Right cardiac atrium (tissue), 5 donors: ENCODE data around the gene SLC43A1. TPM values are rescaled to one million over a fixed set of nuclear protein-coding genes. Genes with fewer than 3 reads are reported as not detected.

Experiments used
- ATAC-seq, 2 donors: fragments of 200-7000 bp; cut with Tn5 transposase; one replicate each; pipeline versions ENCODE4 v1.8.0 to v1.9.1; 2020; ENCODE audit warnings: moderate library complexity in 2 of 2, mild to moderate bottlenecking in 1 of 2
- DNase-seq, 3 donors: peaks; one replicate each; pipeline ENCODE4 v3.0.0-alpha.2; 2020
- H3K27ac ChIP-seq: one replicate; pipeline ENCODE4 v1.5.1; 2013; ENCODE audit warnings: mild to moderate bottlenecking, low read length, control low read depth, moderate library complexity
- H3K27me3 ChIP-seq: one replicate; pipeline ENCODE4 v1.6.1; 2013; ENCODE audit not compliant: control insufficient read depth, insufficient read depth
- H3K4me1 ChIP-seq: one replicate; pipeline ENCODE4 v1.6.1; 2013; ENCODE audit warnings: low read length; ENCODE audit not compliant: control insufficient read depth, insufficient read depth
- H3K4me3 ChIP-seq: one replicate; pipeline ENCODE4 v1.5.1; 2013; ENCODE audit warnings: low read length, control low read depth
- H3K9me3 ChIP-seq: one replicate; pipeline ENCODE4 v1.6.1; 2013; ENCODE audit warnings: low read length; ENCODE audit not compliant: control insufficient read depth
- WGBS: extraction: QIAGEN DNeasy Blood & Tissue Kit; methylation state at CpG from one replicate; pipeline ENCODE4 v1.1.7; 2013; 5-methylcytosine and 5-hydroxymethylcytosine counted together
- intact Hi-C, 4 donors: fragments of 100-400 bp; cut with DNase I; formaldehyde crosslinking; loops; one replicate each; pipeline versions ENCODE4 v1.11.0 to v1.14.0; 2022 to 2023
- polyA plus RNA-seq: library from polyadenylated mRNA; stranded (reverse); fragments of 200-250 nt; gene quantifications from one replicate; pipeline ENCODE4 v1.2.3, GENCODE V29; 2013
- total RNA-seq, 4 donors: library from RNA; stranded (reverse); fragmentation: NEBNext Ultra II Directional; extraction: Animal tissue kit (Norgen Biotek cat#: 25700); gene quantifications; one replicate each; pipeline ENCODE4 v1.2.1, GENCODE V29; 2021
- donor health status: healthy with polysubstance abuse.
- donor health status: DM: no; HTN: yes; CAD: no.
- donor health status: DM: no; HTN: no; CAD: no.
- donor health status: DM: no; HTN: yes; CAD: no; lungs with severe emphysema.
- donor health status: DM: yes; HTN: yes; CAD: no.

SLC43A1 gene
- total and polyA plus RNA-seq, 5 donors: 3.4 to 10.0 (median 8.6) TPM

GRCh38 chr11:57438345-57439285 is 76.9 kb downstream of the SLC43A1 start:
- no peak for ATAC-seq

GRCh38 chr11:57436031-57436430 is 79.5 kb downstream of the SLC43A1 start:
- Histone ChIP-seq H3K9me3 (no peaks in the 10 kb centered on the region), H3K4me1 (no peaks in the 10 kb centered on the region), H3K27ac (no peak overlapping the region), H3K27me3 (no peaks in the 10 kb centered on the region), H3K4me3 (no peak overlapping the region)
- no peak for ATAC-seq
- no peak for DNase-seq
- intact Hi-C loops: no loop called here
- WGBS: 87% methylated on average over 7 of the region's 7 CpGs

More at GRCh38 chr11:57438345-57439285, 76.9 kb downstream of the SLC43A1 start:
- no peak for DNase-seq
- H3K27ac ChIP-seq: no peak overlapping the region
- H3K4me1 ChIP-seq: no peaks in the 10 kb centered on the region
- no peaks in the 10 kb centered on the region for H3K9me3 ChIP-seq
- intact Hi-C loops: no loop called here
- H3K4me3 ChIP-seq: no peak overlapping the region
- H3K27me3 ChIP-seq: no peaks in the 10 kb centered on the region
- WGBS: 90% methylated on average over 12 of the region's 12 CpGs

- Histone ChIP-seq H3K4me3 (no peak overlapping the region), H3K27ac (no peak overlapping the region), H3K9me3 (no peaks in the 10 kb centered on the region), H3K4me1 (no peaks in the 10 kb centered on the region), H3K27me3 (no peaks in the 10 kb centered on the region)
- peak; percentile 70 to 76 for ATAC-seq
- no peak for DNase-seq
- intact Hi-C loops: no loop called here
- 75% methylated on average over 15 of the region's 15 CpGs for WGBS
Measured at GRCh38 chr11:57434640-57435546, 80.6 kb downstream of the SLC43A1 start.

Other genes with a start within 250 kb of the SLC43A1 start
- gene TNKS1BP1, start 190.8 kb downstream of the SLC43A1 start, total RNA-seq: 10 to 100 TPM; 45.8 to 77.1 (median 55.3) TPM
- 52.0 TPM for gene TNKS1BP1, start 190.8 kb downstream of the SLC43A1 start, polyA plus RNA-seq
- 10 to 100 TPM; 43.1 to 46.6 (median 43.4) TPM for gene SSRP1, start 179.8 kb downstream of the SLC43A1 start, total RNA-seq
- 35.0 TPM for gene SSRP1, start 179.8 kb downstream of the SLC43A1 start, polyA plus RNA-seq
- gene P2RX3, start 177.3 kb downstream of the SLC43A1 start, total RNA-seq: not detected
- 0.20 TPM for gene P2RX3, start 177.3 kb downstream of the SLC43A1 start, polyA plus RNA-seq
- not detected for gene PRG3, start 134.6 kb downstream of the SLC43A1 start, total RNA-seq
- gene PRG3, start 134.6 kb downstream of the SLC43A1 start, polyA plus RNA-seq: not detected
- under 1 TPM in 1 of 4 donors, not detected in 3; 0.23 TPM for gene PRG2, start 125.1 kb downstream of the SLC43A1 start, total RNA-seq
- gene PRG2, start 125.1 kb downstream of the SLC43A1 start, polyA plus RNA-seq: 0.16 TPM
- gene SLC43A3, start 88.6 kb downstream of the SLC43A1 start, total RNA-seq: 10 to 100 TPM; 24.1 to 37.0 (median 30.7) TPM
- gene SLC43A3, start 88.6 kb downstream of the SLC43A1 start, polyA plus RNA-seq: 20.7 TPM
- 1 to 10 TPM in 1 of 4 donors, under 1 TPM in 3; 0.65 to 1.4 (median 0.79) TPM for gene RTN4RL2, start 55.2 kb downstream of the SLC43A1 start, total RNA-seq
- gene RTN4RL2, start 55.2 kb downstream of the SLC43A1 start, polyA plus RNA-seq: 0.97 TPM
- gene TIMM10, start 15.1 kb upstream of the SLC43A1 start, total RNA-seq: 10 to 100 TPM; 40.6 to 68.8 (median 50.2) TPM
- 59.2 TPM for gene TIMM10, start 15.1 kb upstream of the SLC43A1 start, polyA plus RNA-seq
- not detected for gene SMTNL1, start 21.9 kb upstream of the SLC43A1 start, total RNA-seq
- gene SMTNL1, start 21.9 kb upstream of the SLC43A1 start, polyA plus RNA-seq: not detected
- gene UBE2L6, start 52.0 kb upstream of the SLC43A1 start, total RNA-seq: 10 to 100 TPM; 22.6 to 28.8 (median 24.6) TPM
- 19.8 TPM for gene UBE2L6, start 52.0 kb upstream of the SLC43A1 start, polyA plus RNA-seq
- 100 to 1,000 TPM; 181 to 294 (median 203) TPM for gene SERPING1, start 82.0 kb upstream of the SLC43A1 start, total RNA-seq
- 268 TPM for gene SERPING1, start 82.0 kb upstream of the SLC43A1 start, polyA plus RNA-seq
- 1 to 10 TPM in 1 of 4 donors, under 1 TPM in 3; 0.33 to 1.1 (median 0.62) TPM for gene YPEL4, start 134.2 kb upstream of the SLC43A1 start, total RNA-seq
- 1.5 TPM for gene YPEL4, start 134.2 kb upstream of the SLC43A1 start, polyA plus RNA-seq
- gene CLP1, start 142.1 kb upstream of the SLC43A1 start, total RNA-seq: 1 to 10 TPM; 6.3 to 8.2 (median 7.2) TPM
- 4.6 TPM for gene CLP1, start 142.1 kb upstream of the SLC43A1 start, polyA plus RNA-seq
- gene ZDHHC5, start 152.4 kb upstream of the SLC43A1 start, total RNA-seq: 10 to 100 TPM; 38.9 to 60.4 (median 54.3) TPM
- 27.0 TPM for gene ZDHHC5, start 152.4 kb upstream of the SLC43A1 start, polyA plus RNA-seq
- 10 to 100 TPM in 2 of 4 donors, 1 to 10 TPM in 2; 8.4 to 10.5 (median 9.5) TPM for gene MED19, start 196.5 kb upstream of the SLC43A1 start, total RNA-seq
- 9.8 TPM for gene MED19, start 196.5 kb upstream of the SLC43A1 start, polyA plus RNA-seq
- gene TMX2, start 196.9 kb upstream of the SLC43A1 start, total RNA-seq: 10 to 100 TPM; 57.4 to 78.1 (median 70.8) TPM
- gene TMX2, start 196.9 kb upstream of the SLC43A1 start, polyA plus RNA-seq: 73.2 TPM
- 100 to 1,000 TPM in 2 of 4 donors, 10 to 100 TPM in 2; 91.3 to 110 (median 99.1) TPM for gene SELENOH, start 225.8 kb upstream of the SLC43A1 start, total RNA-seq
- gene SELENOH, start 225.8 kb upstream of the SLC43A1 start, polyA plus RNA-seq: 163 TPM
- gene BTBD18, start 236.1 kb upstream of the SLC43A1 start, total RNA-seq: not detected
- 0.02 TPM for gene BTBD18, start 236.1 kb upstream of the SLC43A1 start, polyA plus RNA-seq
- 10 to 100 TPM; 66.6 to 98.6 (median 77.5) TPM for gene CTNND1, start 246.1 kb upstream of the SLC43A1 start, total RNA-seq
- gene CTNND1, start 246.1 kb upstream of the SLC43A1 start, polyA plus RNA-seq: 32.2 TPM